K562 (cell line): ENCODE results near the gene RACK1. TPM values are rescaled to one million over a fixed set of nuclear protein-coding genes. Genes with fewer than 3 reads are reported as not detected.
A peak's percentile ranks its signal among the peaks of the same experiment; 100 is the strongest.

Experiments used
- CBX1 ChIP-seq: sonication (generic); IDR thresholded peaks from 2 replicates; pipeline ENCODE4 v1.6.1; 2016; ENCODE audit warnings: antibody characterized with exemption, low read depth, mild to moderate bottlenecking
- CGGBP1 ChIP-seq: fragments of 250-450 bp; sonication (Bioruptor Pico); IDR thresholded peaks from 2 replicates; pipeline ENCODE4 v1.9.0; 2021; ENCODE audit warnings: mild to moderate bottlenecking
- CSDE1 ChIP-seq, 2 experiments: fragments of 450-650 bp; IDR thresholded peaks; 2 replicates each; pipeline ENCODE4 v1.6.1; 2016; ENCODE audit warnings: mild to moderate bottlenecking in 1 of 2
- ELF2 ChIP-seq: fragments of 250-450 bp; sonication (Bioruptor Pico); IDR thresholded peaks from 2 replicates; pipeline ENCODE4 v1.5.0; 2021; ENCODE audit warnings: mild to moderate bottlenecking
- ETV5 ChIP-seq: sonication (generic); formaldehyde crosslinking; IDR thresholded peaks from 2 replicates; pipeline ENCODE4 v1.4.0; 2020; ENCODE audit warnings: low read depth, mild to moderate bottlenecking, missing genetic modification reagents
- FOXA3 ChIP-seq, 2 experiments: fragments of 450-650 bp in 1 of 2; sonication (generic) in 1 of 2; formaldehyde crosslinking; IDR thresholded peaks in 1 of 2; conservative IDR thresholded peaks in 1 of 2; 2 replicates each; pipeline versions ENCODE4 v1.4.0 to v1.8.0; 2020 to 2022; ENCODE audit warnings: mild to moderate bottlenecking in 2 of 2, missing genetic modification reagents in 1 of 2
- FOXO4 ChIP-seq: fragments of 450-650 bp; formaldehyde crosslinking; IDR thresholded peaks from 2 replicates; pipeline ENCODE4 v1.4.0; 2020; ENCODE audit warnings: mild to moderate bottlenecking, moderate library complexity
- GATAD2B ChIP-seq: fragments of 450-650 bp; IDR thresholded peaks from 2 replicates; pipeline ENCODE4 v1.6.1; 2017; ENCODE audit warnings: mild to moderate bottlenecking, borderline replicate concordance
- GMEB1 ChIP-seq: fragments of 250-450 bp; sonication (Bioruptor Pico); IDR thresholded peaks from 2 replicates; pipeline ENCODE4 v1.4.0; 2020; ENCODE audit warnings: mild to moderate bottlenecking
- GTF2E2 ChIP-seq: fragments of 200-800 bp; sonication (Bioruptor generic); IDR thresholded peaks from 2 replicates; pipeline ENCODE4 v1.6.1; 2016; ENCODE audit warnings: missing genetic modification characterization, missing compliant biosample characterization
- HNRNPUL1 ChIP-seq: fragments of 200-400 bp; formaldehyde crosslinking; IDR thresholded peaks from 2 replicates; pipeline ENCODE4 v1.6.1; 2017; ENCODE audit warnings: low read length
- MCM7 ChIP-seq, 2 experiments: fragments of 450-650 bp; IDR thresholded peaks; 2 replicates each; pipeline ENCODE4 v1.6.1; 2016 to 2018
- NFXL1 ChIP-seq: fragments of 450-650 bp; formaldehyde crosslinking; IDR thresholded peaks from 2 replicates; pipeline ENCODE4 v1.4.0; 2021; ENCODE audit warnings: mild to moderate bottlenecking
- RBM22 ChIP-seq: fragments of 200-400 bp; formaldehyde crosslinking; IDR thresholded peaks from 2 replicates; pipeline ENCODE4 v1.6.1; 2018; ENCODE audit warnings: low read length, low read depth; ENCODE audit not compliant: poor library complexity, severe bottlenecking
- SRF ChIP-seq, 2 experiments: fragments of 250-450, 450-650 bp in 1 of 2; sonication (Bioruptor Pico) in 1 of 2; sonication (generic) in 1 of 2; formaldehyde crosslinking; IDR thresholded peaks; 2 replicates each; pipeline versions ENCODE4 v1.5.0 to v1.5.1; 2020 to 2022; ENCODE audit warnings: mild to moderate bottlenecking in 1 of 2, missing genetic modification reagents in 1 of 2
- TGIF2 ChIP-seq: sonication (generic); formaldehyde crosslinking; IDR thresholded peaks from 2 replicates; pipeline ENCODE4 v1.8.1; 2022; ENCODE audit warnings: mild to moderate bottlenecking, missing genetic modification reagents, moderate library complexity
- THRA ChIP-seq: fragments of 450-650 bp; IDR thresholded peaks from 2 replicates; pipeline ENCODE4 v1.6.1; 2017; ENCODE audit warnings: mild to moderate bottlenecking, moderate library complexity
- ZBTB43 ChIP-seq: sonication (generic); formaldehyde crosslinking; IDR thresholded peaks from 2 replicates; pipeline ENCODE4 v1.8.0; 2023; ENCODE audit warnings: mild to moderate bottlenecking, missing genetic modification reagents
- ZC3H8 ChIP-seq: fragments of 450-650 bp; IDR thresholded peaks from 2 replicates; pipeline ENCODE4 v1.6.1; 2017
- ZNF121 ChIP-seq: sonication (generic); formaldehyde crosslinking; conservative IDR thresholded peaks from 2 replicates; pipeline ENCODE4 v1.8.0; 2022; ENCODE audit warnings: missing genetic modification reagents
- ZNF165 ChIP-seq: fragments of 250-450 bp; sonication (Bioruptor Pico); IDR thresholded peaks from 2 replicates; pipeline ENCODE4 v1.4.0; 2020; ENCODE audit warnings: borderline replicate concordance
- ZNF184 ChIP-seq: sonication (generic); formaldehyde crosslinking; IDR thresholded peaks from 2 replicates; pipeline ENCODE4 v1.5.0; 2020; ENCODE audit warnings: missing genetic modification reagents
- ZNF311 ChIP-seq: fragments of 250-450 bp; sonication (Bioruptor Pico); IDR thresholded peaks from 2 replicates; pipeline ENCODE4 v1.4.0; 2020; ENCODE audit warnings: mild to moderate bottlenecking, moderate library complexity
- ZNF408 ChIP-seq: fragments of 250-450 bp; sonication (Bioruptor Pico); IDR thresholded peaks from 2 replicates; pipeline ENCODE4 v1.4.0; 2020; ENCODE audit warnings: low read depth, mild to moderate bottlenecking, moderate library complexity
- ZZZ3 ChIP-seq: fragments of 450-650 bp; IDR thresholded peaks from 2 replicates; pipeline ENCODE4 v1.6.1; 2016; ENCODE audit warnings: antibody characterized with exemption, mild to moderate bottlenecking, moderate library complexity
- polyA plus RNA-seq, 8 experiments: library from polyadenylated mRNA; depleted of rRNA in 4 of 8; stranded (reverse) in 5 of 8; unstranded in 3 of 8; fragments of >200 nt; fragmentation: Nextera tagmentation in 2 of 8; fragmentation: Illumina TruSeq in 1 of 8; extraction: Ambion mirVana in 2 of 8; extraction: Trizol in 1 of 8; gene quantifications; 2 replicates each; pipeline versions ENCODE4 v1.2.1 to v1.2.3, GENCODE V29; 2011 to 2014; ENCODE audit warnings: inconsistent platforms in 1 of 8, missing spikeins in 1 of 8
- total RNA-seq, 7 experiments: library from RNA; depleted of rRNA in 6 of 7; stranded (reverse); fragments of >200 nt in 6 of 7; fragmentation: Illumina TruSeq in 2 of 7; extraction: Trizol in 2 of 7; gene quantifications; 2 replicates each; pipeline versions ENCODE4 v1.2.1 to v1.2.3, GENCODE V29; 2011 to 2021; ENCODE audit warnings: low replicate concordance in 1 of 7

RACK1 gene
- total and polyA plus RNA-seq, 9 of the 15 experiments (the other 6 are each of a cell fraction or from before 2014, with no cell fraction given) = 2,303 to 5,311 (median 3,833) TPM

GRCh38 chr5:181260720-181261319 is 17.1 kb upstream of the RACK1 start, which contains the start of gene TRIM52 (continued):
- TF ChIP-seq ZBTB43 (no peak), MCM7 (IDR thresholded peaks at IDR 0.05) (no peak), THRA (no peak), ZNF165 (CRISPR knock-in tag) (no peak), GTF2E2 (tag) (peak; percentile 28; the same call in 1 of the 2 replicates), ELF2 (CRISPR knock-in tag) (no peak), GATAD2B (no peak), ZNF311 (CRISPR knock-in tag) (no peak), CGGBP1 (no peak), GMEB1 (CRISPR knock-in tag) (peak; percentile 57; the same call in 1 of the 2 replicates), CSDE1 (IDR thresholded peaks at IDR 0.05) (no peak), TGIF2 (CRISPR knock-in tag) (no peak), SRF (CRISPR knock-in tag; IDR thresholded peaks at IDR 0.05) (no peak; a peak in 1 of 4 replicates), ETV5 (CRISPR knock-in tag) (peak; percentile 58; the same call in 1 of the 2 replicates), FOXA3 (CRISPR knock-in tag; conservative IDR thresholded peaks at IDR 0.05 in 1 of 2, IDR thresholded peaks at IDR 0.05 in 1 of 2) (no peak), ZNF184 (no peak), NFXL1 (CRISPR knock-in tag) (no peak), HNRNPUL1 (no peak), ZNF121 (no peak), ZC3H8 (no peak), ZNF408 (CRISPR knock-in tag) (no peak), FOXO4 (CRISPR knock-in tag) (no peak), CBX1 (peak; percentile 47; the same call in 1 of the 2 replicates), ZZZ3 (no peak), RBM22 (no peak)
